ENCODE data around the gene KCTD13.
"Not testable (repeated sequence)": the region's sequence is repeated elsewhere in the genome, so short reads cannot be mapped to it uniquely, and the experiment has no call there.

KCTD13 gene

GRCh38 chr16:29940656-29941055, 14.6 kb upstream of the KCTD13 start:
- TF ChIP-seq CTCF (IDR thresholded peaks at IDR 0.05; ENCODE audit: extremely low read depth, missing control alignments): no peak
- DNase-seq (ENCODE audit: low spot score): no peak

GRCh38 chr16:29931750-29932149, 5.7 kb upstream of the KCTD13 start:
- not testable (repeated sequence) for DNase-seq (ENCODE audit: low spot score)

- no peak for TF ChIP-seq CTCF (IDR thresholded peaks at IDR 0.05; ENCODE audit: extremely low read depth, missing control alignments)
- DNase-seq (ENCODE audit: low spot score): no peak
These were observed 1.3 kb upstream of the KCTD13 start for GRCh38 chr16:29927070-29927905.

GRCh38 chr16:29926711-29927052, 656 bp upstream of the KCTD13 start:
- no peak for DNase-seq (ENCODE audit: low spot score)

GRCh38 chr16:29925105-29925756, 795 bp downstream of the KCTD13 start:
- TF ChIP-seq CTCF (IDR thresholded peaks at IDR 0.05; ENCODE audit: extremely low read depth, missing control alignments): no peak
- no peak for DNase-seq (ENCODE audit: low spot score)

More at GRCh38 chr16:29926711-29927052, 656 bp upstream of the KCTD13 start:
- no peak for TF ChIP-seq CTCF (IDR thresholded peaks at IDR 0.05; ENCODE audit: extremely low read depth, missing control alignments)

- TF ChIP-seq CTCF (IDR thresholded peaks at IDR 0.05; ENCODE audit: extremely low read depth, missing control alignments): no peak
- DNase-seq (ENCODE audit: low spot score): no peak
These were observed 3.0 kb downstream of the KCTD13 start for GRCh38 chr16:29922986-29923501.

GRCh38 chr16:29922326-29922725, 3.7 kb downstream of the KCTD13 start:
- TF ChIP-seq CTCF (IDR thresholded peaks at IDR 0.05; ENCODE audit: extremely low read depth, missing control alignments): no peak
- no peak for DNase-seq (ENCODE audit: low spot score)
